HepG2 (cell line): ENCODE data around the gene FOXA3. TPM values are rescaled to one million over a fixed set of nuclear protein-coding genes. Genes with fewer than 3 reads are reported as not detected.

Source experiments
- AKNA ChIP-seq: sonication (generic); formaldehyde crosslinking; IDR thresholded peaks from 2 replicates; pipeline ENCODE4 v1.4.0; 2020; ENCODE audit warnings: missing genetic modification reagents, borderline replicate concordance
- ARNT ChIP-seq: fragments of 450-650 bp; IDR thresholded peaks from 2 replicates; pipeline ENCODE4 v1.6.1; 2017
- RFXANK ChIP-seq: IDR thresholded peaks from 2 replicates; pipeline ENCODE4 v1.6.1; 2016
- SIN3A ChIP-seq: IDR thresholded peaks from 2 replicates; pipeline ENCODE4 v1.6.1; 2011; ENCODE audit warnings: low read depth, mild to moderate bottlenecking, control low read depth, low read length, borderline replicate concordance
- ZIK1 ChIP-seq: sonication (generic); formaldehyde crosslinking; IDR thresholded peaks from 2 replicates; pipeline ENCODE4 v1.5.0; 2020; ENCODE audit warnings: mild to moderate bottlenecking, low read depth, missing genetic modification reagents, borderline replicate concordance
- ZNF235 ChIP-seq: sonication (generic); formaldehyde crosslinking; IDR thresholded peaks from 2 replicates; pipeline ENCODE4 v1.8.1; 2023; ENCODE audit warnings: mild to moderate bottlenecking, missing genetic modification reagents, borderline replicate concordance
- ZNF503 ChIP-seq: sonication (generic); formaldehyde crosslinking; IDR thresholded peaks from 2 replicates; pipeline ENCODE4 v1.4.0; 2020; ENCODE audit warnings: missing genetic modification reagents
- ZNF512B ChIP-seq: sonication (generic); formaldehyde crosslinking; IDR thresholded peaks from 2 replicates; pipeline ENCODE4 v1.5.1; 2020; ENCODE audit warnings: missing genetic modification reagents, mild to moderate bottlenecking, borderline replicate concordance
- ZNF572 ChIP-seq: sonication (generic); formaldehyde crosslinking; IDR thresholded peaks from 2 replicates; pipeline ENCODE4 v1.5.1; 2020; ENCODE audit warnings: mild to moderate bottlenecking, missing genetic modification reagents
- ZNF687 ChIP-seq: sonication (generic); formaldehyde crosslinking; IDR thresholded peaks from 2 replicates; pipeline ENCODE4 v1.5.1; 2020; ENCODE audit warnings: mild to moderate bottlenecking, missing genetic modification reagents, moderate library complexity
- ZNF691 ChIP-seq: sonication (generic); formaldehyde crosslinking; IDR thresholded peaks from 2 replicates; pipeline ENCODE4 v1.4.0; 2020; ENCODE audit warnings: missing genetic modification reagents, low read depth, mild to moderate bottlenecking, borderline replicate concordance
- ZNF749 ChIP-seq: sonication (generic); formaldehyde crosslinking; IDR thresholded peaks from 2 replicates; pipeline ENCODE4 v1.8.0; 2022; ENCODE audit warnings: mild to moderate bottlenecking, missing genetic modification reagents, moderate library complexity, borderline replicate concordance
- polyA plus RNA-seq, 8 experiments: library from polyadenylated mRNA; depleted of rRNA in 3 of 8; stranded (reverse) in 7 of 8; unstranded in 1 of 8; fragments of >200 nt; fragmentation: Illumina TruSeq in 4 of 8; extraction: Trizol in 4 of 8; gene quantifications; 2 replicates each; pipeline versions ENCODE4 v1.2.1 to v1.2.3, GENCODE V29; 2011 to 2016; ENCODE audit warnings: low read depth in 4 of 8, missing spikeins in 1 of 8, mixed read lengths in 1 of 8; ENCODE audit not compliant: insufficient read depth in 1 of 8
- total RNA-seq, 5 experiments: library from RNA; depleted of rRNA; stranded (reverse); fragments of >200 nt; fragmentation: Illumina TruSeq; extraction: Trizol; gene quantifications; 2 replicates each; pipeline ENCODE4 v1.2.3, GENCODE V29; 2016; ENCODE audit warnings: low read depth in 1 of 5

FOXA3 gene
- total and polyA plus RNA-seq, 2 of the 13 experiments (the other 11 are each of a cell fraction or from before 2014, with no cell fraction given) = 29.8 to 47.6 TPM

GRCh38 chr19:45902651-45903625 lies 38.8 kb downstream of the FOXA3 start (continued):
- TF ChIP-seq ZNF235 (0 out of 2 replicates have a peak, but pooled peaks have one; percentile 61), ZIK1 (no peak), AKNA (CRISPR knock-in tag) (no peak), ARNT (no peak), RFXANK (CRISPR knock-in tag) (no peak), ZNF749 (CRISPR knock-in tag) (no peak), SIN3A (no peak; the same call in 1 of the 2 replicates), ZNF512B (CRISPR knock-in tag) (no peak), ZNF503 (CRISPR knock-in tag) (no peak), ZNF572 (peak; percentile 92; the same call in 1 of the 2 replicates), ZNF687 (peak; percentile 91), ZNF691 (no peak)
